ENCODE results near the gene HOXA7. TPM values are rescaled to one million over a fixed set of nuclear protein-coding genes. Genes with fewer than 3 reads are reported as not detected.

Gene HOXA7
- total RNA-seq, 2 donors from 2014 or later, result 0.28 to 0.54 TPM

GRCh38 chr7:27128776-27129728 lies 27.4 kb downstream of the HOXA7 start:
- Histone ChIP-seq H3K4me3 (peak overlapping the region; percentile 77), H3K36me3 (no peaks in the 10 kb centered on the region), H3K27ac (peak overlapping the region; percentile 52 to 87), H3K4me1 (ENCODE audit: control insufficient read depth in 1 of 2, low read depth in 2 of 2) (peaks cover 0 to 54% of the 10 kb centered on the region in 2 donors), H3K27me3 (replicated peaks; ENCODE audit: insufficient read depth) (no peaks in the 10 kb centered on the region), H3K9me3 (no peaks in the 10 kb centered on the region)
- TF ChIP-seq CTCF (IDR thresholded peaks at IDR 0.05), result no peak
- ATAC-seq (ENCODE audit: insufficient number of reproducible peaks, low FRiP score, low read depth), result no peak
- DNase-seq (ENCODE audit: low spot score), result no peak

GRCh38 chr7:27128034-27128433 lies 28.4 kb downstream of the HOXA7 start:
- ATAC-seq (ENCODE audit: insufficient number of reproducible peaks, low FRiP score, low read depth) (no peak), DNase-seq (ENCODE audit: low spot score) (no peak)
- no peak for TF ChIP-seq CTCF (IDR thresholded peaks at IDR 0.05)
- Histone ChIP-seq H3K36me3 (no peaks in the 10 kb centered on the region), H3K4me1 (ENCODE audit: control insufficient read depth in 1 of 2, low read depth in 2 of 2) (peaks cover 0 to 61% of the 10 kb centered on the region in 2 donors), H3K9me3 (no peaks in the 10 kb centered on the region), H3K4me3 (no peak overlapping the region), H3K27me3 (replicated peaks; ENCODE audit: insufficient read depth) (no peaks in the 10 kb centered on the region), H3K27ac (peak overlapping the region in 1 of 2 donors; percentile 87)

- no peaks in the 10 kb centered on the region for H3K9me3 ChIP-seq
- no peak for TF ChIP-seq CTCF (IDR thresholded peaks at IDR 0.05)
- no peaks in the 10 kb centered on the region for H3K27me3 ChIP-seq (replicated peaks; ENCODE audit: insufficient read depth)
- H3K36me3 ChIP-seq, result no peaks in the 10 kb centered on the region
- ATAC-seq (ENCODE audit: insufficient number of reproducible peaks, low FRiP score, low read depth), result no peak
- H3K27ac ChIP-seq, result peak overlapping the region in 1 of 2 donors; percentile 99
- H3K4me1 ChIP-seq (ENCODE audit: control insufficient read depth in 1 of 2, low read depth in 2 of 2), result peaks cover 0 to 62% of the 10 kb centered on the region in 2 donors
- H3K4me3 ChIP-seq, result no peak overlapping the region
- no peak for DNase-seq (ENCODE audit: low spot score)
Observed at GRCh38 chr7:27126596-27127327, 29.7 kb downstream of the HOXA7 start.

GRCh38 chr7:27125986-27126394 lies 30.5 kb downstream of the HOXA7 start:
- TF ChIP-seq CTCF (IDR thresholded peaks at IDR 0.05), result no peak
- Histone ChIP-seq H3K9me3 (no peaks in the 10 kb centered on the region), H3K36me3 (no peaks in the 10 kb centered on the region), H3K4me3 (no peak overlapping the region), H3K4me1 (ENCODE audit: control insufficient read depth in 1 of 2, low read depth in 2 of 2) (peaks cover under 1 to 64% of the 10 kb centered on the region in 2 donors), H3K27me3 (replicated peaks; ENCODE audit: insufficient read depth) (no peaks in the 10 kb centered on the region), H3K27ac (peak overlapping the region; percentile 44 to 99)
- no peak for DNase-seq (ENCODE audit: low spot score)
- no peak for ATAC-seq (ENCODE audit: insufficient number of reproducible peaks, low FRiP score, low read depth)
